Activated CD8-positive, alpha-beta T cell treated with anti-CD3 and anti-CD28 coated beads for 36 hours (primary cell): ENCODE measurements around the gene GRAMD1B. TPM values are rescaled to one million over a fixed set of nuclear protein-coding genes. Genes with fewer than 3 reads are reported as not detected.

ENCODE experiments used
- ATAC-seq: fragments of 200-7000 bp; cut with Tn5 transposase; one replicate; pipeline ENCODE4 v1.10.0; 2021; ENCODE audit warnings: mild to moderate bottlenecking, moderate library complexity
- CTCF ChIA-PET: fragments of 350-600 bp; sonication (Branson Sonifier 250); formaldehyde crosslinking; loops from one replicate; lab custom pipeline; 2021; ENCODE audit warnings: antibody characterized with exemption; lab: Charles Lee
- POLR2A ChIA-PET: fragments of 350-600 bp; sonication (Branson Sonifier 250); formaldehyde crosslinking; loops from one replicate; lab custom pipeline; 2021; ENCODE audit warnings: antibody characterized with exemption; lab: Charles Lee
- DNase-seq: peaks from one replicate; pipeline ENCODE4 v3.0.0-alpha.2; 2020
- H3K27ac Mint-ChIP-seq: one replicate; pipeline ENCODE4 v1.8.0; 2021; ENCODE audit warnings: mild to moderate bottlenecking, mixed read lengths
- H3K27me3 Mint-ChIP-seq: one replicate; pipeline ENCODE4 v1.8.0; 2021; ENCODE audit warnings: mixed read lengths
- H3K36me3 Mint-ChIP-seq: one replicate; pipeline ENCODE4 v1.8.0; 2021; ENCODE audit warnings: low read depth, mixed read lengths
- H3K4me1 Mint-ChIP-seq: one replicate; pipeline ENCODE4 v1.8.0; 2021; ENCODE audit warnings: low read depth, mixed read lengths
- H3K4me3 Mint-ChIP-seq: one replicate; pipeline ENCODE4 v1.8.0; 2021; ENCODE audit warnings: mild to moderate bottlenecking, moderate library complexity, mixed read lengths
- H3K9me3 Mint-ChIP-seq: one replicate; pipeline ENCODE4 v1.8.0; 2021; ENCODE audit warnings: mixed read lengths
- intact Hi-C: fragments of 100-400 bp; cut with micrococcal nuclease; formaldehyde crosslinking; loops from one replicate; pipeline ENCODE4 v1.10.0; 2022
- total RNA-seq, 2 experiments: library from RNA; stranded (reverse); gene quantifications; one replicate each; pipeline ENCODE4 v1.2.3, GENCODE V29; 2021
- TF ChIP-seq, protein P1 (sequence below): fragments of 200-600 bp; IDR thresholded peaks from one replicate; pipeline ENCODE4 v1.8.0; 2022; ENCODE audit warnings: antibody characterized with exemption, mild to moderate bottlenecking

The GRAMD1B gene
- total RNA-seq, 2 experiments from 2014 or later, result 15.4 to 16.2 TPM

- ChIA-PET CTCF (interaction anchor here (1.2 to 3.7 kb wide), 4 partner anchors 16 to 134 kb away, joined by 3 to 16 read pairs (median 3); no protein-coding TSS in a partner anchor), POLR2A (interaction anchor here (1.0 kb wide), 1 partner anchor 55 kb away, joined by 3 read pairs; no protein-coding TSS in a partner anchor)
- TF ChIP-seq, protein P1, sequence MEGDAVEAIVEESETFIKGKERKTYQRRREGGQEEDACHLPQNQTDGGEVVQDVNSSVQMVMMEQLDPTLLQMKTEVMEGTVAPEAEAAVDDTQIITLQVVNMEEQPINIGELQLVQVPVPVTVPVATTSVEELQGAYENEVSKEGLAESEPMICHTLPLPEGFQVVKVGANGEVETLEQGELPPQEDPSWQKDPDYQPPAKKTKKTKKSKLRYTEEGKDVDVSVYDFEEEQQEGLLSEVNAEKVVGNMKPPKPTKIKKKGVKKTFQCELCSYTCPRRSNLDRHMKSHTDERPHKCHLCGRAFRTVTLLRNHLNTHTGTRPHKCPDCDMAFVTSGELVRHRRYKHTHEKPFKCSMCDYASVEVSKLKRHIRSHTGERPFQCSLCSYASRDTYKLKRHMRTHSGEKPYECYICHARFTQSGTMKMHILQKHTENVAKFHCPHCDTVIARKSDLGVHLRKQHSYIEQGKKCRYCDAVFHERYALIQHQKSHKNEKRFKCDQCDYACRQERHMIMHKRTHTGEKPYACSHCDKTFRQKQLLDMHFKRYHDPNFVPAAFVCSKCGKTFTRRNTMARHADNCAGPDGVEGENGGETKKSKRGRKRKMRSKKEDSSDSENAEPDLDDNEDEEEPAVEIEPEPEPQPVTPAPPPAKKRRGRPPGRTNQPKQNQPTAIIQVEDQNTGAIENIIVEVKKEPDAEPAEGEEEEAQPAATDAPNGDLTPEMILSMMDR, result no peak
- Mint-ChIP-seq H3K27me3 (no peaks in the 10 kb centered on the region), H3K4me3 (no peak overlapping the region), H3K27ac (peak overlapping the region; percentile 57), H3K9me3 (no peaks in the 10 kb centered on the region), H3K36me3 (peaks cover 19% of the 10 kb centered on the region), H3K4me1 (peaks cover 48% of the 10 kb centered on the region)
- ATAC-seq (peak; percentile 52), DNase-seq (peak; percentile 43)
- intact Hi-C loops, result no loop called here
Measured at GRCh38 chr11:123437236-123437979, 7.3 kb downstream of the GRAMD1B start.

DNA sequence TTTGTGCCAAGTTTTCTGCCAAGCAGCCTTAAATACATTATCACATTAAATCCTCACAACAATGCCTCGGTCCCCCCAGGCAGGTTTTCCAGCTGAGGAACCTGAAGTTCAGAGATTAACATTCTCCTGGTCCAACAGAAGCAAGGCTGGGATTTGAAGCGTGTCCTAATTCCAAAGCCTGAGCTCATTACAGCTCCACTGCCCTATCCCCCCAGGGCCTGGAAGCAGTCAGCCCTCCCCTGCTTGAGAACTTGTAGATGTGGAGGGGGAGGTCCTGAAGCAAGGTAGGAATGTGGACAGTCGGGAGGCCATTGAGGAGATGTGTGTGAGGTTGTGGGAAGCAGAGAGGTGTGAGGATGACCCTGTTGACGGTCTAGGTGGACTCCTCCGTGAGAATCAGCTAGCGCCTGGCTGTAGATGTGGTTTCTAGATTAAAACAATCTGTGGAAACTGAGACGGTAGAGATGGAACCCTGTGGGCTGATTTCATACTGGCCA, 8.1 kb downstream of the GRAMD1B start:
- DNase-seq (no peak), ATAC-seq (peak; percentile 9)
- TF ChIP-seq, protein P1, result no peak
- Mint-ChIP-seq H3K9me3 (no peaks in the 10 kb centered on the region), H3K4me3 (no peak overlapping the region), H3K27me3 (no peaks in the 10 kb centered on the region), H3K27ac (peak overlapping the region; percentile 77), H3K4me1 (peaks cover 44% of the 10 kb centered on the region), H3K36me3 (peaks cover 14% of the 10 kb centered on the region)
- ChIA-PET CTCF (interaction anchor here (1.1 to 3.7 kb wide), 6 partner anchors 13 to 142 kb away, joined by 3 to 16 read pairs (median 4); no protein-coding TSS in a partner anchor), POLR2A (interaction anchor here (1.0 kb wide), 1 partner anchor 56 kb away, joined by 3 read pairs; no protein-coding TSS in a partner anchor)
- intact Hi-C loops, result no loop called here

DNA sequence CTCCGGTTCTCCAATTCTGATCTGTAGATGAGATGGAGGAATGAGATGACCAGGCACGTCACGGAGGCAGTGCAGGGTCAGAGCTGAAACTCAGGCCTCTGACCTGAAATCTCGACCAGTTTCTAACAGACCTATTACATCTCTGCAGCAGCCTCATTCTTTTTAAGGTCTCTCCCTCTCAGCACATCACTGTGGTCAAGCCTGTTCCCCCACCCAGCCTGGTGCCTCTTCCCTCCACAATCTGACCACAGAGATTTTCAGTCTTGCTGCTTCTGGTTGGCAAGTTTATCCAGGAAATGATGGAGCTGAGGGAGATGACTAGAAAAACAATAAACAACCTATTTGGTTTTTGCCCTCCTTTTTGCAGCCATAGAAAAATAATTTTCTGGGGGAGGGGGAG, 9.5 kb downstream of the GRAMD1B start:
- H3K4me3 Mint-ChIP-seq, result no peak overlapping the region
- ChIA-PET CTCF (interaction anchor here (0.6 to 3.7 kb wide), 6 partner anchors 10 to 178 kb away, joined by 3 to 16 read pairs (median 3); no protein-coding TSS in a partner anchor), POLR2A (interaction anchor here (0.6 to 2.1 kb wide), 2 partner anchors 8 to 288 kb away, joined by 5 read pairs; no protein-coding TSS in a partner anchor)
- no peak overlapping the region for H3K27ac Mint-ChIP-seq
- TF ChIP-seq, protein P1, result no peak
- H3K36me3 Mint-ChIP-seq, result peaks cover 11% of the 10 kb centered on the region
- H3K27me3 Mint-ChIP-seq, result no peaks in the 10 kb centered on the region
- peaks cover 35% of the 10 kb centered on the region for H3K4me1 Mint-ChIP-seq
- intact Hi-C loops, result no loop called here
- ATAC-seq, result no peak
- no peak for DNase-seq
- no peaks in the 10 kb centered on the region for H3K9me3 Mint-ChIP-seq

DNA sequence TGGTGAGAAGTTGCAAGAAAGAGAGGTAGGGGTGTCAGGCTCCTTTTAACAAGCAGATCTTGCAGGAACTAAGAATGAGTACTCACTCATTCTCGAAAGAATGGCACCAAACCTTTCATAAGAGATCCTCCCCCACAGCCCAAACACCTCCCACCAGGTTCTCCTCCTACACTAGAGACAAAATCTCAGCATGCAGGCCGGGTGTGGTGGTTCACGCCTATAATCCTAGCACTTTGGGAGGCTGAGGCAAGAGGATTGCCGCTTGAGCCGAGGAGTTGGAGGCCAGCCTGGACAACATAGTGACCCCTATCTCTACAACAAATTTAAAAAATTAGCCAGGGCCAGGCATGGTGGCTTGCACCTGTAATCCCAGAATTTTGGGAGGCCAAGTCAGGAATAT, 11.1 kb downstream of the GRAMD1B start:
- H3K4me1 Mint-ChIP-seq, result peaks cover 40% of the 10 kb centered on the region

More for the DNA sequence above, 11.1 kb downstream of the GRAMD1B start:
- H3K36me3 Mint-ChIP-seq, result peaks cover 10% of the 10 kb centered on the region
- H3K9me3 Mint-ChIP-seq, result no peaks in the 10 kb centered on the region
- no peak for ATAC-seq
- POLR2A ChIA-PET, result interaction anchor here (1.0 kb wide), 1 partner anchor 8 kb away, joined by 4 read pairs; no protein-coding TSS in a partner anchor
- TF ChIP-seq, protein P1, result no peak
- intact Hi-C loops, result no loop called here
- H3K27ac Mint-ChIP-seq, result no peak overlapping the region
- no peak overlapping the region for H3K4me3 Mint-ChIP-seq
- CTCF ChIA-PET, result no interaction called here
- no peak for DNase-seq
- no peaks in the 10 kb centered on the region for H3K27me3 Mint-ChIP-seq
